ENCODE results near the gene C16orf74.

Gene C16orf74

DNA sequence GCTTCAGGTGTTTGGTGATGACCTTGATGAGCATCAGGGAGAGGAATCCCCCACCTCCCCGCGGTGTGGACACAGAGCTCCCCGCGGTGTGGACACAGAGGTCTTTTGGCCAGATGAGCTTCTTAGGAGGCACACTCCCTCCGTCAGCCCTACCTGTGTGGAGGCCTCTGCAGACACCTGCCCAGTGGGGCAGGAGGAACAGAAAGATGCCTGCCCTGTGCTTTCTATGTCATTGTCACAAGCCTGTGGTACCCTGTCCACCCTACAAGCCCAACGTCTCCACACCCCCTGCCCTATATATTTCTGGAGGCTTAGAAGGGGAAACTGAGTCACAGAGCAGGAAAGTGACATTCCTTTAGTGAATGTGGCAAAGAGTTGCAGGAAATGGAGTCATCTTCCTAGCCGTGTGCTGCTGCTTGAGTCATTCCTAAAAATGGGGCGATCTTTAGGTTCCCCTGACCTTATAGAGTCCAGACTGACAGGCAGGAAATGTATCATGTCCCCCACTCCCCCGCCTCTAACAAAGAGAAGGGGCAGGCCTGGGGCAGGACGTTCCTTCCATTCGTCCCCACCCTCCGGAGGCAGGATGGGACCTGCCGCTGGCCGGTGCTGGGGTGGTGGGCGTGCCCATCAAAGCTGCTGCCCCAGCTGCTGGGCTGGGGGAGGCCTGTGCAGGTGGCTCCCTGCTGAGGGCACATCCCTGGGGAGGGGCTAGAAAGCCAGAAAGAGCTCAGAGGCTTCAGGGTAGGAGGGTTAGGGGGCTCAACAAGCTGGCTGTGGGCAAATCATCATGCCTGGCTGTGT lies 1.0 kb upstream of the C16orf74 start:
- in situ Hi-C loops (cut with MboI; ENCODE audit: low sequenced_read_pairs): no loop called here

DNA sequence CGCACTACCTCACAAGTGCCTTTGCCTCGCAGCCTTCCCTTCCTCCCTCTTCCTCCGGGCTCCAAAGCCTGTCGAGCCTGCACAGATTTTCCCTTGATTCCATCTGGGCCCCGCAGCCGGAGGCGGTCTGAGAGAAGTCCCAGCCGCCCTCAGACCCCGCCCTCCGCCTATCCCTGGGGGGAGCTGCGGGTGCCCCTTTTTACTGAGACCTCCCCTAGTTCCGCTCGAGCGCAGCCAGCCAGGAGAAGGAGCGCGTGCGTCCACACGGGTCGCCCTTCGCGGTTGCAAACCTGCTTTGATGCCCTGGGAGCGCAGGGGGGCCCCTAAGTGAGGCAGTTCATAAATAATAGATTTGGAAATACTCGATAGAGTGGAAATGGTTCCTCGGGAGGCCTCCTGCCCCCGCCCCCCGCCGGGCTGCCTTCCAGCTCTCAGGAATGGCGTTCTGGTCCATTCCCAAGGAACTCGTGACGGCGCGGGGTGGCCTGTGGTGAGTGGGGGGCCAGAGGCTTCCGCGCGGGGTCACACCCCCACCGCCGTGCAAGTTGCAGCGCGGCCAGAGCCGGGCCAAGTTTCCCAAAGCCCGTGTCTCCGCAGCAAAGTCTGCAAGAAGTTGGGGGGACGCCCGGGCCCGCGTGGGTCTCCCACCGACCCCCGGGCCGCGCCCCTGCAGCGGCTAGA lies 610 bp downstream of the C16orf74 start:
- in situ Hi-C loops (cut with MboI; ENCODE audit: low sequenced_read_pairs): no loop called here

DNA sequence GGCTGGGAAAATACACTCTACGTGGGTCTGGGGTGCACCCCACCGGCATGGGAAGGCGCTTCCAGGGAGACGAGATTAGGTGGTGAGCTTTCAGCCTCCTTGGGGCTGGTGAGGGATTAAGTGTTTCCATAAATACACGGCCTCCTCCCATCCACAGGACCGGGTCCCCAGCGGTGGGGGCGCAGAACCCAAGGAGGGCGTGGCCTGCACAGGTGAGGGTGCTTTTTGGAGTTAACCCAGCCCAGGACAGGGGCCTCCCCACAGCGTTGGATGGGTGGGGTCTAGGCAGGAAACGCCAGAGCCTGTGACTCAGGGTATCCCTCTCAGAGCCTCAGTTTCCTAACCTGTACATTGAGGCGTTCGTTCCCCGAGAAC lies 1.1 kb downstream of the C16orf74 start:
- in situ Hi-C loops (cut with MboI; ENCODE audit: low sequenced_read_pairs): no loop called here

DNA sequence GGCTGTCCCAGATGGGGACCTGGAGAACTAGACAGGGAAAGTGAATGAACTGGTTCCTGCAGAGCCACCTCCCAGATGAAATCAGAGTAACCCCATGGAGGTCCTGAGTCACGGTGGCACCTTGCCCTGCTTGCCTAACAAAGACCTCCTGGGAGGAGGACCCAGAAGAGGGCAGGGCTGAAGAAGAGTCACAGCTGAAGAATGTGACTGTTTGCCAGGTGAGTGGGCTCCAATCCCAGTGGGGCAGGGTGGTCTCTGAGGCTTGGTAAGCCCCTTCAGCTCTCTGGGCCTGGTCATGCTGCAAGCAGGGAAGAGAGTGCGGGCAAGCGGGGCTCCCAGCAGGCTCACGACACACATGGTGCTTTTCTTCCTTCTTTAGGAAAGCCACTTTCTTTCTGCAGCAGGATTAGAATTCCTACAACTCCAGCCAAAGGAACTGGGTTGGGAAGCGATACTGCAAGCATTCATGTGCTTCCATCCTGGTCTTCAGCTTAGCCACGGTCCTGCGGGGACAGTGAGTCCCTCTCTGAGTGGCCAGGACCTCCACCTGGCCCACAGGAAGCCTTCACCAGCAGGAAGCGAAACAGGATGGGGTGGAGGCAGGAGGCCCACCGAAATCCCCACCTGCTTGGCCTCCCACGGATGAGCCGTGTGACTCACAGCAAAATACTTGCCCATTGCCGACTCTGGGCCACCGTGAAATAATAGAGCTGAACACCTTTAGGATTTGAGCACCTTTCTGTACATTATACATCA lies 4.3 kb downstream of the C16orf74 start:
- in situ Hi-C loops (cut with MboI; ENCODE audit: low sequenced_read_pairs): no loop called here

DNA sequence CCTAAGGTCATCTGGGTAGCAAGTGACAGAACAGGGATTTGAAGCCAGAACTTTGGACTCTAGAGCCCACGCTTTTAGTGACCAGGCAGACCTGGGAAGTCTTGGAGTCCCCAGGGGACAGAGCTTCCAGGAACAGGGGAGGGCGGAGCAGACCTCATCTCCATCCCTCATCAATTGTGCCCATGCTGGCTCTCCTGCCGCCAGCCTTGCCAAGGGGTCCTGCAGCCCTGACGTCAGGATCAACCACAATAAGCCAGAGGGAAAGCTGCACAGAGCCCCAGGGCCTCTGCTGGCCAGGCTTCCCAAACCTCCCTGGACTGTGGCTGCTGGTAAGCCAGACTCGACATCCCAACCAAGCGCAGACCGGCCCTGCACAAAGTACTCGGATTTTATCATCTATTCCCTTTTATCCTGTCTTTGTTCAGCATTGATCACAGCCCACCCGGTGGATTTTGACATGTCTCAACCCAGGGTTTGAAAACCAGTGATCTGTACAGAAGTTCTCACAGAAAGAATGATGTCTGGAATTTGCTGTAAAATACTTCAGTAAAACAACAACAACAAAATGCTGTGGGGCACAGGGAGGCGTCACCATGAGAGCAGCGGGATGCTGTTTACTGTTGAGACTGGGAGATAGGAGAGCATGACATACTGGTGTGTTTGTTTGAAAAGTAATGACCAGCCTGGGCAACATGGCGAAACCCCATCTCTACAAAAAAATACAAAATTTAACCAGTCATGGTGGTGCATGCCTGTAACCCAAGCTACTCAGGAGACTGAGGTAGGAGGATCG lies 11.8 kb downstream of the C16orf74 start:
- in situ Hi-C loops (cut with MboI; ENCODE audit: low sequenced_read_pairs): no loop called here

DNA sequence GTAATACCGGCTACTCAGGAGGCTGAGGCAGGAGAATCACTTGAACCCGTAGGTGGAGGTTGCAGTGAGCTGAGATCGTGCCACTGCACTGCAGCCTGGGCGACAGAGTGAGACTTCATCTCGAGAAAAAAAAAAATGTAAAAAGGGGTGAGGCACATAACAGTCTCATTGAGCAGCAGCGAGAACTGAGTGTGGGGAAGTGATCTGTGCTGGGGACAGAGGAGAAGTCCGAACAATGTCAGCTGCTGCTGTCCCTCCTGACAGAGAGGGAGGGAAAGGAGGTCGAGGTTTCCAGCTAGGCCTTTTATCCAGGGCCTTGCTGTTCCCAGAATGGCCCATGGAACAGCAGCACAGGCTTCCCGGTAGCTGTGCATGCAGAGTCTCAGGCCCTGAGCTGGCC lies 14.0 kb downstream of the C16orf74 start:
- in situ Hi-C loops (cut with MboI; ENCODE audit: low sequenced_read_pairs): no loop called here

DNA sequence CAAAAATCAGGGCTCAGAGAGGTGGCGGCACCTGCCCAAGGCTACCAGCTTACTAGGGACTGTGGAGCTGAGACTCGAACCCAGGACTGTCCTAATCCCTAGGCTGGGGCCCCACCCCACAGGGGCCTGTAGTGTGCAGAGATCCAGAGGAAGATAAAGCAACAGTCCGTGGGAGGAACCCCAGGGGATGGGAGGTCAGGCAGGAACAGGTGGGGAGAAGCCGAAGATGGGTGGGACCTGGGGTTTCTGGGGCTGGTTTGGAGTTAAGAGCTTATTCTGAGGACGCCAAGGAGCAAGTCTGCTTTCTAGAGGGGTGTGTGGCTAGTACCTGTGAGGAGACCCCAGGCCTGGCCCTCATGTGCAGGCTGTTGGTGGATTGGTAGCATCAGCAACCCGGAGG lies 14.9 kb downstream of the C16orf74 start:
- in situ Hi-C loops (cut with MboI; ENCODE audit: low sequenced_read_pairs): no loop called here

DNA sequence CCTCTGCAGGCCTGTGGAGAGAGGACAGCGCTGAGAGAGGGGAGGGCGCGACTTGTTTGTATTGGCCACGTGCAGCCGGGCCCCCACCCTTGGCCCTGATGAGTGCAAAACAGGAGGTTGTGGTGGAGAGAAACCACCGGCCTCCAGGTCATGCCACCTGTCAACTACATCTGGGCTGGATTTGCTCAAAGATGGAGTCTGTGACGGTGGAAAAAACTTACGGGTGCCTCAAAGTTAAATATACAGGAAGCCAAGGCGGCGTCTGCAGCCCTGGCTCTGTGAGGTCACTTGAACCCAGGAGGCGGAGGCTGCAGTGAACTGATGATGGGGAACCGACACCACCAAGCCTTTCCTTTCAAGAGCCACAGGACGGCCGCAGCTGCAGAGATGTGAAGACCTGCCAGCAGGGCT lies 15.7 kb downstream of the C16orf74 start:
- in situ Hi-C loops (cut with MboI; ENCODE audit: low sequenced_read_pairs): no loop called here

DNA sequence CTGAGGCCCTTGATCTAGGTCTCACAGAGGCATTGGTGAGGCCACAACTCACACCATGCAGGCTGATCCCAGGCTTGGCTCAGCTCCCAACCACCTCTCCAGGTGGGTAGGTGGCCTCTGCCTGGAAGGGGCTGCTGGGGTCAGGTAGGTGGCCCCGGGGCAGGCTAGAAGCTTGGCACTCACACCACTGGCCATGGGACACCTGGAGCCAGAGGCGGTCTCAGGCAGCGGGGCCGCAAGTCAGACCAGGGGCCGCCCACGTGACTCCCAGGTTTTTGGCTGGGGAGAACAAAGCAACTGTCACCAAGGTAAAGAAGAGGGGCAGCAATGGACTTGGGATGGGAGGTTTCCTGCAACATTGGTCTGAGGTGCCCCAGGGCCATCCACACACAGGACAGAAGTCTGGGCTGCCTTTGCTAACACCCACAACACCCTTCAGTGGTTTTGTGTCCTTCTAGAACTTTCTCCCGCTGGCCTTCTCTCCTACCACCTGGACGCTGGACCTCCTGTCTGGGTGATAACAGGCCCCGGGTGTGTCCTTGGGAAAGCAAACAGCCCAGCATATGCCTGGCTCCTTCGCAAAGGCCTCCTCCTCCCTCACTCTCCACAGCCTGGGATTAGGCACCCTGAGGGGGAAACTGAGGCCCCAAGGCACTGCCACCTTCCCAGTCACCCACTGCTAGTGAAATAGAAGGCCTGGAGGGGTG lies 16.4 kb downstream of the C16orf74 start:
- in situ Hi-C loops (cut with MboI; ENCODE audit: low sequenced_read_pairs): no loop called here

DNA sequence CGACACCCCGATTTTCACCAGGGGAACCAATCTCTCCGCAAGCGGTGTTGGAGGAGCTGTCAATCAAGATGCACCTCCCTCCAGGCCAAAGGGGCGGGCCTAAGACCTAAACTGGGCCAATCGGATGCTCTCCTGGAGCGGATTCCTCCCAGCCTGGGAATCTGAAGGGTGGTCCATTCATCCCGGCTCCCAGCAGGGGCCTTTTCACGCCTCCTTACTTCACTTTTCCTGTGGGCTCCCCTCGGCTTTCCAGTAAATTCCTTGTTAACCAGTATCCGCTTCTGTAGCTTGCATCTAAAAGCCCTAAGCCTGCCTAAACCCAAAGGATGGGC lies 17.1 kb downstream of the C16orf74 start:
- in situ Hi-C loops (cut with MboI; ENCODE audit: low sequenced_read_pairs): no loop called here

DNA sequence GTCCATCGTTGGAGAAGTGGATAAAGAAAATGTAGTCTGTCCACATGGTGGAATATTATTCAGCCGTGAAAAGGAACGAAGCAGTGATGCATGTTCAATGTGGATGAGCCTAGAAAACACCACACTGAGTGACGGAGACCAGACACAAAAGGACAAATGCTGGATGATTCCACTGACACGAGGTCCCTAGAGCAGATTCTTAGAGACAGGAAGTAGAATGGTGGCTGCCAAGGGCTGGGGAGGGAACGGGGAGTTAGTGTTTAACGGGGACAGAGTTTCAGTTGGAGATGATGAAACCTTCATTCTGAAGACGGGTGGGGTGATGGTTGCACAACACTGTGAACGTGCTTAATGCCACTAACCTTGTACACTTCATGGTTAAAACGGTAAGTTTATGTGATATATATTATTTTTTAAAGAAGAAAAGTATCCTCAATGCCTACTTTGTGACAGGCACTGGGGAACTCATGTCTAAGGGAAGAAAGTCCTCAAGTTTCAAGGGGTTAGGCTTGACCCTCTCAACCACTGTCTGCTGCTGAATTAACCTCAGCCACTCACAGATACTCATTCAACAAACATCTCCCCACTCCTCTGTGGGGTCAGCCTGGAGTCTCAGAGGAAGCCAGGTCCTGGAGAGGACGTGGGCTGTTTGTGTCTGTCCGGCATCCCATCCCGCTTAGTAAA lies 17.6 kb downstream of the C16orf74 start:
- in situ Hi-C loops (cut with MboI; ENCODE audit: low sequenced_read_pairs): no loop called here

DNA sequence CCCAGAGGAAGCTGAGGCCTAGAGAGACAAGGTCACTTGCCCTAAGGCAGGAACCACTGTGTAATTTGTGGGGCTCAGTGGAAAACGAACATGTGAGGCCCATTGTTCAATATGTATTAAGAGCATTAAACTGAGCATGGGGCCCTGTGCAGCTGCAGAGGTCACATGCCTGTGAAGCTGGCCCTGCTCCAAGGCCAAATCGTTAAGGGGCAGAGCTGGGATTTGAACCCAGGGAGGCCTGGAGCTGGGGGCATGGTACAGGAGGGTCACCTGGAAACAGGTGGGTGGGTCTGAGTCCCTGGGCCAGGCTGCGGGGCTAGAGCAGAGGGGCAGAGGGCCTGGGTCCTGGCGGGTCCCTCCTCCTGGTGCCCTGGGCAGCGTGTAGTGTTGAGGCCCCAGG lies 19.7 kb downstream of the C16orf74 start:
- in situ Hi-C loops (cut with MboI; ENCODE audit: low sequenced_read_pairs): no loop called here

DNA sequence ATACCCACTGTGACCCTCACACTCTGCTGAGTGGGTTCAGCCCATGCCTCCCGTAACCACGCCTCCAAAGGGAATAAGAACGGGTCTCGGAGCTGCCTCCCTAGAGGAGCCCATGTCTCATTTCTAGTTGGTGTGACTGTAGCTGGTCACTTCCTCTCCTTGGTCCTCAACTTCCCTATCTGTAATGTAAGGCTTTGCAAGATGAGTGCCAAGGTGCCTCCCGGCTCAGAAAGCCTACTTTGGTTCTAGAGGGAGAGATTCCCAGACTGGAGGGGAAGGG lies 20.8 kb downstream of the C16orf74 start:
- in situ Hi-C loops (cut with MboI; ENCODE audit: low sequenced_read_pairs): no loop called here

DNA sequence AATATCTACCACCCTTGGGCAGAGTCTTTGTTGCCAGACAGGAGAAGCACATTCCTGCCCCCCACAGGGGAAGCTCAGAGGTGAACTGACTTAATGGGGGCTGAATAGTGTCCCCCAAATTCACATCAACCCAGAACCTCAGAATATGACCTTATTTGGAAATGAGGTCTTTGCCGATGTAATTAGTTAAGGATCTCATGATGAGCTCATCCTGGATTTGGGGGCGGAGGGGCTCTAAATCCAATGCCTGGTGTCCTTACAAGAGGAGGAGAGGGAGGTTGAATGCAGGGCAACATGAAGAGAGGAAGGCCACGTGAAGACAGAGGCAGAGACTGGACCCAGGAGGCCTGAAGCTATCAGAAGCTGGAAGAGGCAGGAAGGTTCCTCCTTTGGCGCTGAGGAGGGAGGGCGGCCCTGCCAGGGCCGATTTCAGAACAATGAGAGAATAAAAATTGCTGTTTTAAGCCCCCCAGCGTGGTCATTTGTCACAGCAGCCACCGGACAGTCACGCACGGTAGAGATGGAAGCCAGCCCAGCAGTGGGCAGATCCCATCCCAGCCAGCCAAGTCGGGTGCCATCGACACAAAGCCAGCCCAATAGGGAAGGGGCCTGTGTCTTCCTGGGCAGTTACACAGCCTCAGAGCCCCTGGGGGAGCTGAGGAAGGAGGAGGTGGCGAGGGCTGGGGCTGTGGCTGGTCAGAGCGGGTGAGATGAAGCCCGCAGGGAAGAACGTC lies 21.3 kb downstream of the C16orf74 start:
- in situ Hi-C loops (cut with MboI; ENCODE audit: low sequenced_read_pairs): no loop called here

DNA sequence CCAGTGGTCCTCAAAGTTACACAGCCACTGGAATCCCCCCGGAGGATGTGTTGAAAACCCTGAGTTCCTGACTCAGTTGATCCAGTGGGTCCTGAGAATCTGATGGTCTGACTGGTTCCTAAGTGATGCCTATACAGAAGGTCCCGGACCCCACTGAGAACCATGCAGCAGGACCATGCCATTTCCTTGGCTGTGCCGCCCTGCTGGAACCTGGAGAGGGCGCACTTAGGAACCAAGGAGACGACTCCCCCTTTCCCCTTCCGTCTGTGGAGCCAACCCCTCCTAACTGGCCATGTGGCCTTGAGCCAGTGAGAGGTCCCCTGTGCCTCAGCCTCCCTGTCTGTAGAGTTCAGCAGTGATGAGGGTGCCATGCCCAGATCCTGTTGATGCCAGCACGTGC lies 22.0 kb downstream of the C16orf74 start:
- in situ Hi-C loops (cut with MboI; ENCODE audit: low sequenced_read_pairs): no loop called here

DNA sequence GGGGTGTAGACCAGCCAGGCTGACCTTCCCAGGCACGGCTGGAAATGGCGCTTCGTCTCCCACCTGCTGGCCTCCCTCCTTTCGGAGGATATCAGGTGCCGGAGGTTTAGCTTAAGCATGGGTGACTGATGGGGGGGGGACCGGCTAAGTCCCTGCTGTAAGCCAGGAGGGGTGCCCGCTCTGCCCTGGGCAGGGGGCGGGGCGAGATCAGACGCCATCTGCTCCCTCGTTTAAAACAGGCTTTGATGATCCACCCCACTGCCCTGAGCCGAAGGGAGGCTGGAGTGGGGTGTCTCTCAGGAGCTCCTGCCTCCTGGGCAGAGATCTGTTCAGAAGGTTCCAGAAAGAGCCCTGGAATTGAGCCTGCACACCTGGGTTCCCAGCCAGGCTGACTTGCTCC lies 26.0 kb downstream of the C16orf74 start:
- in situ Hi-C loops (cut with MboI; ENCODE audit: low sequenced_read_pairs): no loop called here

DNA sequence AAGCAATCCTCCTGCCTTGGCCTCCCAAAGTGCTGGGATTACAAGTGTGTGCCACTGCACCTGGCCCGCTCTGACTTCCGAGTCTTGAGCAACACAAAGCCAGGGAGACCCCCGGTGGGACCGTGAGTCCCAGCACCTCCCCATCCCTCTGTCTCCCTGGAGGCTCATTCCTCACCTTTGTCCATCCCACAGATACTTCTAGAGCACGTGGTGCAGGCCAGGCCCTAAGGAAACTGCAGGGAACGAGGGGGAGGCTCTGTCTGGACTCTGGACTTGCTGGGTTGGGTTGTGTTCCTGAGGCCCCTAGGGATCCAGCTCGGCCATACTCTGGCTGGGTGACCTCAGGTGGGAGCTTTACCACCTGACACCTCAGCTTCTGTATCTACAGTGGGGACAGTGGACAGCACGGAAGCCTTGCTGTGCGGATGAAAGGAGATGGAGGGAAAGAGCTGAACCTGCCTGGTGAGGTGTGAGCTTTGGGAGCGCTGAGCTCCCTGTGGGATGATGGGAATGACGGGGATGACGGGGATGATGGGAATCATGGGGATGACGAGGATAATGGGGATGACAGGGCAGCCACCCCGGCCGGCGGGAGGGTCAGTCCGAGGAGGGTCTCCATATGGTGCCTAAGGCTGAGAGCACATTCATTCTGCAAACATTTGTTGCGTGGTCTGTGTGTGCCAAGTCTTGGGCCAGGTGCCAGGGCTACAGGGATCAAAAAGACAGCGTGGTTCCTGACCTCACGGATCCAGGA lies 26.6 kb downstream of the C16orf74 start:
- in situ Hi-C loops (cut with MboI; ENCODE audit: low sequenced_read_pairs): no loop called here

DNA sequence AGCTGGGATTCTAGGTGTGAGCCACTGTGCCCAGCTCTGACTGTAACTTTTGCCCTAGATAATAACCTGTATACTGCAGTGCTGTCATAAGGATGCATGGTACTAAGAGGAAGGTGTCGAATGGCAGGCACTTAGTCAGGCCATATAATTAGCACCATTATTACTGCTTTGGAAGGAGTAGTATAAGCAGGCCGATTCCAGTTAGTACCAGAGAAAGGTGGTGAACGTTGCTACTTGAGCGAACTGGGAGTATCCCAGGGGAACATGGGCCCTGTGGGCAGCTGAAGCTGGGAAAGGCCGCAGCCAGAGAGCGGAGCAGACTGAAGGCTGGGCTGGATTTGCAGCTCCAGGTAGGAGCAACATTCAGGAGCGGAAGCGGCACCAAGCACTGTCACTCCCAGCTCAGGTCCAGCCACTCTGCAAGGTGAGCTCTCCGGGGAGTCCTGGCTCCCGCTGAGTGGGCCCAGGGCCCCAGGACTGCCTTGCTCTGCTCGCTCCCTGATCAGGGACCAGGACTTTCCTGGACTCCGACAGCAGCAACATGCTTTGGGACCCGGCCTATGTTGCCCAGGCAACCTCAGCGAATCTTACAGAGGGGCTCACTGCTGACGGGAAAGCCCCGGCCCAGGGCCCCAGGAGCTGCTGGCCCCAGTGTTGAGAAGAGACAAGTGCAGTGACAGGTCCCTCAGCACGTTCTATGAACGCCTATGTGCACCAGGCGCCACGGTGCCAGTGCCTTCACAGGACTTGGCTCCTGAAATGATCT lies 28.6 kb downstream of the C16orf74 start:
- in situ Hi-C loops (cut with MboI; ENCODE audit: low sequenced_read_pairs): no loop called here
